ENCODE results near the gene NCK2.

DNA sequence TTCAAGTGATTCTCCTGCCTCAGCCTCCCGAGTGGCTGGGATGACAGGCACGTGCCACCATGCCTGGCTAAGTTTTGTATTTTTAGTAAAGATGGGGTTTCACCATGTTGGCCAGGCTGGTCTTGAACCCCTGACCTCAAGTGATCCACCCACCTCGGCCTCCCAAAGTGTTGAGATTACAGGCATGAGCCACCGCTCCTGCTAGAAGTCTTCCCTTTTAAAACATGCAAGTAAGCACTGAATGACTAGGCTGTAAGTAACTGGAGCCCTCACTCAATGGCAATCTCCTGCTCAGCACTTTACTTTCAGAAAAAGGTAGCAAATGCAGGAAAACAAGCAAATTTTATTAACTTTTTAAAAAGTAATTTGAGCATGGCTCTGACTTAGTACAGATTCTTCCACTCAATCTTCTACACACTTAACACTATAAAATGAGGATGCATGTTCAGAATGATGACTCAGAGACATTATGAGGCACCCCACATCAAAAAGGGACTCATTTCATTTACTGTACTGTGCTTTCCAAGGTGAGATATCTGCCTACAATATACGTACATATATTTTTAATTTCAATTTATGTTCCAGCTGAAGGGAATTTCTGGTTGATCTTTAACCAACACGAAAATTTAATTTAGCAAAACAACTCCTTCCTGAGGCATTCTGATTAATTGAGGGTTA is 6.6 kb upstream of the NCK2 start:
- TF ChIP-seq, protein P1, sequence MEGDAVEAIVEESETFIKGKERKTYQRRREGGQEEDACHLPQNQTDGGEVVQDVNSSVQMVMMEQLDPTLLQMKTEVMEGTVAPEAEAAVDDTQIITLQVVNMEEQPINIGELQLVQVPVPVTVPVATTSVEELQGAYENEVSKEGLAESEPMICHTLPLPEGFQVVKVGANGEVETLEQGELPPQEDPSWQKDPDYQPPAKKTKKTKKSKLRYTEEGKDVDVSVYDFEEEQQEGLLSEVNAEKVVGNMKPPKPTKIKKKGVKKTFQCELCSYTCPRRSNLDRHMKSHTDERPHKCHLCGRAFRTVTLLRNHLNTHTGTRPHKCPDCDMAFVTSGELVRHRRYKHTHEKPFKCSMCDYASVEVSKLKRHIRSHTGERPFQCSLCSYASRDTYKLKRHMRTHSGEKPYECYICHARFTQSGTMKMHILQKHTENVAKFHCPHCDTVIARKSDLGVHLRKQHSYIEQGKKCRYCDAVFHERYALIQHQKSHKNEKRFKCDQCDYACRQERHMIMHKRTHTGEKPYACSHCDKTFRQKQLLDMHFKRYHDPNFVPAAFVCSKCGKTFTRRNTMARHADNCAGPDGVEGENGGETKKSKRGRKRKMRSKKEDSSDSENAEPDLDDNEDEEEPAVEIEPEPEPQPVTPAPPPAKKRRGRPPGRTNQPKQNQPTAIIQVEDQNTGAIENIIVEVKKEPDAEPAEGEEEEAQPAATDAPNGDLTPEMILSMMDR (conservative IDR thresholded peaks at IDR 0.05 in 1 of 2, IDR thresholded peaks at IDR 0.05 in 1 of 2; ENCODE audit: extremely low read depth in 1 of 2, insufficient read depth in 1 of 2, low read depth in 1 of 2, low read length in 2 of 2), result no peak
- TF ChIP-seq EZH2 (IDR thresholded peaks at IDR 0.05; ENCODE audit: borderline replicate concordance, low read length), result no peak
